Esophagus muscularis mucosa (tissue), 4 donors: ENCODE data around the gene RGS3. TPM values are rescaled to one million over a fixed set of nuclear protein-coding genes. Genes with fewer than 3 reads are reported as not detected.

Source experiments
- DNase-seq: peaks from one replicate; pipeline ENCODE4 v3.0.0-alpha.2; 2017; ENCODE audit errors: extremely low spot score
- H3K27ac ChIP-seq, 4 donors: fragments of 200-600 bp; sonication (generic); replicated peaks in 1 of 4; 1 replicate in 3 of 4; 2 replicates in 1 of 4; pipeline ENCODE4 v1.5.1; 2016 to 2019; ENCODE audit warnings: mild to moderate bottlenecking in 1 of 4
- H3K27me3 ChIP-seq, 4 donors: fragments of 200-600 bp; sonication (generic); one replicate each; pipeline versions ENCODE4 v1.5.1 to v1.6.0; 2016 to 2019
- H3K36me3 ChIP-seq, 4 donors: fragments of 200-600 bp; sonication (generic); one replicate each; pipeline ENCODE4 v1.5.1; 2016 to 2019
- H3K4me1 ChIP-seq, 4 donors: fragments of 200-600 bp; sonication (generic); one replicate each; pipeline ENCODE4 v1.5.1; 2016 to 2019
- H3K4me3 ChIP-seq, 4 donors: fragments of 200-600 bp; sonication (generic); 1 replicate in 2 of 4; 2 replicates in 2 of 4; pipeline ENCODE4 v1.5.1; 2016 to 2019; ENCODE audit warnings: mild to moderate bottlenecking in 4 of 4, moderate library complexity in 1 of 4
- H3K9me3 ChIP-seq, 4 donors: fragments of 200-600 bp; sonication (generic); 1 replicate in 3 of 4; 2 replicates in 1 of 4; pipeline ENCODE4 v1.5.1; 2016 to 2019
- CTCF ChIP-seq, 3 experiments: fragments of 200-600 bp in 2 of 3; fragments of 450-650 bp in 1 of 3; sonication (generic) in 2 of 3; IDR thresholded peaks; one replicate each; pipeline ENCODE4 v1.5.1; 2017 to 2019; ENCODE audit warnings: antibody characterized with exemption in 3 of 3, mild to moderate bottlenecking in 2 of 3, moderate library complexity in 1 of 3
- EP300 ChIP-seq: sonication (generic); formaldehyde crosslinking; IDR thresholded peaks from one replicate; pipeline ENCODE4 v1.6.1; 2017; ENCODE audit warnings: antibody characterized with exemption
- POLR2A ChIP-seq: fragments of 450-650 bp; IDR thresholded peaks from one replicate; pipeline ENCODE4 v1.6.1; 2017; ENCODE audit warnings: antibody characterized with exemption, moderate library complexity, mild to moderate bottlenecking, low read depth
- POLR2AphosphoS5 ChIP-seq, 2 donors: sonication (generic); formaldehyde crosslinking; IDR thresholded peaks; one replicate each; pipeline ENCODE4 v1.6.1; 2017; ENCODE audit warnings: antibody characterized with exemption in 2 of 2
- WGBS: methylation state at CpG from one replicate; pipeline ENCODE4 v1.1.5; 2018; 5-methylcytosine and 5-hydroxymethylcytosine counted together
- intact Hi-C: fragments of 100-400 bp; cut with DNase I; formaldehyde crosslinking; loops from one replicate; pipeline ENCODE4 v1.15.1; 2023
- total RNA-seq, 4 donors: library from RNA; depleted of rRNA; stranded (reverse); fragments of >200 nt; gene quantifications; one replicate each; pipeline versions ENCODE4 v1.1.0 to v1.2.1, GENCODE V29; 2016

Gene RGS3
- total RNA-seq, 4 donors from 2014 or later, result 37.3 to 121 (median 68.5) TPM

- intact Hi-C loops, result no loop called here
- WGBS, result 83% methylated on average over 1 of the region's 1 CpG
- TF ChIP-seq CTCF (IDR thresholded peaks at IDR 0.05) (no peak), POLR2A (no peak), POLR2AphosphoS5 (IDR thresholded peaks at IDR 0.05) (no peak), EP300 (no peak)
Measured at GRCh38 chr9:113471143-113471542, 7.6 kb downstream of the RGS3 start.

GRCh38 chr9:113471566-113471965 is 8.0 kb downstream of the RGS3 start:
- Histone ChIP-seq H3K27me3 (no peaks in the 10 kb centered on the region), H3K4me1 (peaks cover 10 to 53% (median 38%) of the 10 kb centered on the region in 4 donors), H3K27ac (peak overlapping the region in 1 of 4 donors; percentile 25), H3K4me3 (no peak overlapping the region), H3K9me3 (no peaks in the 10 kb centered on the region), H3K36me3 (no peaks in the 10 kb centered on the region)
- DNase-seq, result peak; percentile 8
- 92% methylated on average over 6 of the region's 6 CpGs for WGBS
- intact Hi-C loops, result no loop called here
- TF ChIP-seq CTCF (IDR thresholded peaks at IDR 0.05) (no peak), POLR2A (no peak), POLR2AphosphoS5 (IDR thresholded peaks at IDR 0.05) (no peak), EP300 (no peak)

More at GRCh38 chr9:113471143-113471542, 7.6 kb downstream of the RGS3 start:
- Histone ChIP-seq H3K36me3 (no peaks in the 10 kb centered on the region), H3K27me3 (no peaks in the 10 kb centered on the region), H3K4me3 (no peak overlapping the region), H3K9me3 (no peaks in the 10 kb centered on the region), H3K4me1 (peaks cover 7 to 52% (median 35%) of the 10 kb centered on the region in 4 donors), H3K27ac (peak overlapping the region in 1 of 4 donors; percentile 25)
- DNase-seq, result no peak

- Histone ChIP-seq H3K27ac (no peak overlapping the region), H3K27me3 (no peaks in the 10 kb centered on the region), H3K36me3 (no peaks in the 10 kb centered on the region), H3K9me3 (no peaks in the 10 kb centered on the region), H3K4me3 (no peak overlapping the region), H3K4me1 (peaks cover 10 to 59% (median 41%) of the 10 kb centered on the region in 4 donors)
- 96% methylated on average over 5 of the region's 5 CpGs for WGBS
- no peak for DNase-seq
- intact Hi-C loops, result no loop called here
- TF ChIP-seq CTCF (IDR thresholded peaks at IDR 0.05) (no peak), POLR2A (no peak)
Measured at GRCh38 chr9:113472199-113472598, 8.7 kb downstream of the RGS3 start.

GRCh38 chr9:113474360-113475028 is 11.0 kb downstream of the RGS3 start:
- peak overlapping the region; percentile 24 to 55 (median 25) for H3K27ac ChIP-seq

More at GRCh38 chr9:113474360-113475028, 11.0 kb downstream of the RGS3 start:
- Histone ChIP-seq H3K4me3 (no peak overlapping the region), H3K27me3 (no peaks in the 10 kb centered on the region), H3K9me3 (no peaks in the 10 kb centered on the region), H3K4me1 (peaks cover 23 to 70% (median 50%) of the 10 kb centered on the region in 4 donors), H3K36me3 (no peaks in the 10 kb centered on the region)
- DNase-seq, result peak; percentile 66
- intact Hi-C loops, result no loop called here
- no peak for TF ChIP-seq EP300
- TF ChIP-seq CTCF (IDR thresholded peaks at IDR 0.05), result no peak
- TF ChIP-seq POLR2A, result no peak
- TF ChIP-seq POLR2AphosphoS5 (IDR thresholded peaks at IDR 0.05), result no peak
- WGBS, result 86% methylated on average over 7 of the region's 8 CpGs
